DMS114 treated with DMSO at 0.1 percent for 48 hours (cell line): ENCODE measurements around the gene POMT1.
"Not testable (repeated sequence)": the region's sequence is repeated elsewhere in the genome, so short reads cannot be mapped to it uniquely, and the experiment has no call there.

Experiments
- DNase-seq: peaks from one replicate; lab custom pipeline; 2025; ENCODE audit not compliant: unreplicated experiment; lab: John Stamatoyannopoulos, UW

Gene POMT1

DNA sequence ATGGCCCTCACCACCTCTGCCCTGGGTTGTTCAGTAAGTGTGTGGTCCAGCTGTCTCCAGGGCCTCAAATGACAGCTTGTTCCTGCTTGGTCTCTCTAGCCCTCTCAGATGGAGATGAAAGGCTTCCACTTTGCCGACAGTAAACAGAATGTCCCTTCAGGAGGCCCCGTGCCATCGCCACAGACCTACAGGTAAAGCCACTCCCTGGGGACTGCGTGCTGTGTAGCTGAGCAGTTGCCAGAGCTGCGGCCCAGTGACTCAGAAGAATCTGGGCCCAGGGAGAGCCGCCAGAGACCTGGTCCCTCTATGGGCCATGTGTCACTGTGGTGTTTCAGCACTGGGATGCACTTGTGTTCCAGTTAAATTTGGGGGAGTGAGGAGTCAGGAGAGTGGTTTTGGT is 10.6 kb upstream of the POMT1 start:
- DNase-seq: no peak

DNA sequence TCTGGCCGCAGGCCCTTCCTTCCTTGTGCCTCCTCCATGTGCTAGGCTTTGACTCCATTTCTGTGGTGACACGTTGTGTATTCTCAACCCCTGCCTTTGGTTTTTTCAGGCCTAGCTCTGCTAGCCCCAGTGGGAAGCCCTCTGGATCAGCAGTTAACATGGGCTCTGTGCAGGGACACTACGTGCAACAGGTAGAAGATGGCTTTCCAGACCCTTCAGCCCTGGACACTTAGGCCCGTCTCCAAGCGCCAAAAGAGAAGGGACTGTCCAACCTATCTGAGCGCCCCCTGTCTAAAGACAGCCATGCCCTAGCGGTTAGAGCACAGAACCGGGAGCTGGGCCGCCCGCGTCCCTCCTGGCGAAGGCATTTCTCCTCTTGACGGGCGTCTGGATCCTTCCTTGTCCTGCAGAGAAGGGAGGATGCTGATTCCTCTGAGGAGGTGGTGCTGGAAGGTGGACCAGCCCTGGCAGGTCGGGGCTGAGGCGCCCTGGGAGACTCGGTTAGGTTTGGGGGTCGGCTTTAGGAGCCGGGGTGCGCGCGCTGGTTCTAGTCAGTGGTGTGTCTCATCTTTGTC is 8.3 kb upstream of the POMT1 start:
- DNase-seq: no peak

DNA sequence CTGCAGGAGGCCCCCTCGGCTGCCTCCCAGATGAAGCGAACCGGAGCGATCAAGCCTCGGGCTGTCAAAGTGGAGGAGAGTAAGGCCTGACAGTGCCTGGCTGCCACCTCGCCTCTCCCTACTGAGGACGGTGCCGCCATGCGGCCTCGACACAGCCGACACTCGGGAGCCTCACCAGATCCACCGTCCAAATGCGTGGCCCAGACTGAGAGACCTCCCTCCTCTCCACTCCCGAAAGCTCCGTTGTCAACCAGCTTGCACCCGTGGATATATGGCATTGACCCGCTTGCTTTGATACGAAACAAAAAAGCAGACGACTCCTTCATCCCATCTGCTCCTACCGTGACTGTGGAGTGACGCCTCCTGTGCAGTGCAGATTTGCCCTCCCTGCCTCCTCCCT is 6.9 kb upstream of the POMT1 start:
- DNase-seq: no peak

DNA sequence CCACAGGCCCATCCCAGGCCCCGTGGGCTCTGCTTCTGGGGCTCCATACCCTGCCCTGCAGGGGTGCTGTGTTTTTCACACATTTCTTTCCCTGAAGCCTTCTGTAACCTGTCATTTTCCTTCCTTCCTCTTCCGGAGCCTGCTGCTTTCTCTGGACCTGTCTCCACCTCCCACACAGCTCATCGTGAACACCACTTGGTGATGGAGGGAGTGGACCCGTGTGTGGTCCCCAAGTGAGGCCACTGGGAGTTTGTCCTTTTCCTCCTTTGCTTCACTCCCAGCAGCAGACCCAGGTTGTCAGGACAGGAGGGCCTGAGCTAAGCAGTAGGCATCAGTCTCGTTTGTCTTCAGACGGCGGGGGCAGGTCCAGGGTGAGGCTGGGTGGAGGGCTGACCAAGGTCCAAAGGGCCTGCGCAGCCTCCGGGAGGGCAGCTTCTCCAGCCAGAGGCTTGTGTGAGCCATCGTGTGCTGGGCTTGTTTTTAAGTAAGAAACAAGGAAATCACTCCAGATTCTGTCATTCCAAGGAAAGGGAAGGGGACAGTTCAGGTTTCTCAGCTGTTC is 5.8 kb upstream of the POMT1 start:
- DNase-seq: no peak

DNA sequence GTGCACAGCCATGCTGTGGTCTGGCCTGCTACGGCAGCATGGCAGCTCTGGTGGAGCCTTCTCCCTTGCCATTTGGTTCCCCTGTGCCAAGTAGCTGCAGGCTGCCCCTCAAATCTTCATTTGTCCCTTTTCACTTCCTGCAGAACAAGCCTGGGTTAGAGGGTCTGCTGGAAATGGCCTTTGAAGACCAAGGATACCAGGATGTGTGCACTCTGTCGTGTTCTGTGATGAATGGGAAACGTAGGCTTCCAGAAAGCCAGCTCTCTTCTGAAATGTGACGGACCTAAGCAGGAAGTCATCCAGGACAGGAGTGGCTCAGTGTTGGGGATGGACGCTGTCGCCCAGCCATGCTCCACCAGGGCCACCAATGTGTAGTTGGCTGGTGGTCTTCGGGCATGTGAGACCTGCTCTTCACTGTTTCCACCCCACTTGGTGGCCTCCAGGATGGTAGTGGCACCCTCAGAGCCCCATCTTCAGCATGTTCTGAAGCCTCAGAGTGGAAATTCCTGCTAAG is 3.4 kb upstream of the POMT1 start:
- DNase-seq: no peak

DNA sequence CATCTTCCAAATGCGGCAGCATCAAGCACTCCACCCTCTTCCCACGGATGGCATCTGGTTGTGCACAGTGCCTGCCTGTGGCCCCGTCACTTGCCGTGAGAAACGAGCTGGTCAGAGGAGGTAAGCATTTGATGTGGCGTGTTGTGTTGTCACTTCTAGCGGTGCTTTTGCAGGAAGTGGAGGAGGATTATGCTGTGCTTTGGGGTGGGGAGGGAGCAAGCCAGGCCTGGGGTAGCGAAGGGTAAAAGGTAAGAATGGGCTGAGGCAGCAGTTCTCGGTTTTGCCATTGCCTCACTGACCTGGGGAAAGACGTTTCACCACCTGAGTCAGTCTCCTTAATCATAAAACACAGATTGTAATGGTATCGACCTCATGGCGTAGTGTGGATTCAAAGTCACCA is 2.3 kb upstream of the POMT1 start:
- DNase-seq: no peak

DNA sequence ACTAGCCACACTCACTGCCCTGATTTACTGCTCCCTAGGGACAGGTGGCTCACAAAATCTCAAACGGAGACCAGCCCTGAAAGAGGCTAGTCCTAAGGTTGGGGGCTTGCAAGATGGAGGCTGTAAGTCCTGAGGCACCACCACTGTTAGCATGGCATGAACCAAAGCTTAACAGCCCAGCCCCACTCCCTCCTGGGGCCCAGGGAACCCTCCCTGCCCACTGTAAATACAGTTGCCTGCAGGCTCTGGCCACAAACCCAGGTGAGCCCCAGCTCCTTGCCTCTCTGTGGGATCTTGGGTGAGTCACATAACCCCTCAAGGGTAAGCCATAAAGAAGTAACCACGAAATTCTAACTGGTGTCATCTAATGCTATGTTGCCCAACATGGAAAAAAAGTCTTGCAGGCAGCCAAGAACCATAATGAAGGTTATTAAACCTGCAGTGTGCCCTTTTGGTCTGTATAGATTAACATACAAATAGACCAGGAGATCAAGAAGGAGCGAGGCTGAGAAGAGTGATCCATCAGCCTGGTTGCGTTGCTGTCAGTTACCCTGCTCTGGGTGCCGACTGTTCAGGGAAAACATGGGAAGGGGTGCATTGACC is 1.7 kb upstream of the POMT1 start:
- DNase-seq: no peak

DNA sequence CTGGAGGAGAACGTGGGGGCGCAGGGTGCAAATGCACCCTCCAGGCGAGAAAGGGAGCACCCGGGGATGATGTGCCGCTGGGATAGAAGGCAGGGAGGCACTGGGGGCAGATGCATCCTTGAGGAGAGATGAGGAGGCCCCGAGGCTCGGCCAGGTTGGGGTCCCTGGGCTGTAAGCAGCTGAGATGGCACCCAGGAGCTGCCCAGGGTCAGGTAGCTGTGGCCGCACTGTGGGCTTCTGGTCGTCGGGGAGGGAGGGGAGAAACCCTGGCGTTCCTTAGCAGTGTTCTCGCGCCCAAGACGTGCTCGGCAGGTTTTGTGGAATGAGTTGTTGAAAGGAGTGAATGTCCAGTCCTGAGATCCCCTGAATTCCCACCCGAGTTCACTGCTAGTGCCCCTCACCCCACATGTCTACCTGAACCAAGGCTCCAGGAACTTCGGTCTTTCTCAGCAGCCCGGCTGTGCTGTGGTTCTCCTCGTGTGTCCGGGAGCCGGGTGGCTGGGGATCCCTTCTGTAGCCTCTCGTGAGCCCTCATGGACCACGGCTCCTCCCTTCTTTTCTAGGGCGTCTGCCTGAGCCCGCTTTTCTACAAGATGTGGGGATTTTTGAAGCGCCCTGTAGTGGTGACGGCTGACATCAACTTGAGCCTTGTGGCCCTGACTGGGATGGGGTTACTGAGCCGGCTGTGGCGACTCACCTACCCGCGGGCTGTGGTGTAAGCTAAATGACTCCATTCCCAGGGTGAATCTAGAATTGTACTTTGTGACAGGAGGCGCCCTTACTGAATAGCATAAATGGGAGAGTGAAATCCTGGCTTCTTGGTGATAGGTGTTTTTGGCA is 1.1 kb downstream of the POMT1 start:
- DNase-seq: no peak

DNA sequence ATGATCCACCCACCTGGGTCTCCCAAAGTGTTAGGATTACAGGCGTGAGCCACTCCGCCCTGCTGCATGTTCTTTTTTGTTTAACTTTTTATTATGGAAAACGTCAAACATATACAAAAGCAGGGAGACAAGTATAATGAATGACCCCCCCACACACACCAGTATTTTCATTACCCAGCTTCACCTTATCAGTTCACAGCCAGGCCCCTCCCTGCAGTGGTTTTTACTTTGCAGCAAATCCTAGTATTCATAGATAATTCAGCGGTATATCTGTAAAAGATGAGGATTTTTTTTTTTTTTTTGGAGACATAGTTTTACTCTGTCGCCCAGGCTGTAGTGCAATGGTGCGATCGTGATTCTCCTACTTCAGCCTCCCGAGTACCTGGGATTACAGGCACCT is 2.3 kb downstream of the POMT1 start:
- DNase-seq: no peak

DNA sequence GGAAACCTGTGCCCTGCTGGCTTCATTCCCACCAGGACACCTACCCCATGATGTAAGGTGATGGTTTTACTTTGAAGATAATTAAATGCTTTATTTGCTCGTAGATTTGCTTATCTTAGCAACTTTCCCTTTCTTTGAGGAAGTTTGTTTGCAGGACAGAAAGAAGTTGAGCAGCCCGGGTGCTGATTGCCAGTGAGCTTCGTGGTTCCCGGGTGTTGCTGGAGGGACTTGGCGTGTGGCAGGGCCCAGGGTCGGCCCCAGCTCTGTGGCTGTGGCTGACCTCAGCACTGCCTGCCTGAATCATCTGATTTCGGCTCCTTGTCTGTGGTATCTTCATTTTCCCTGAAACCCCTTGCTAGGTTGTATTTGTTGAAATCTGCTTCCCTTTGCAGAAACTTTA is 8.7 kb downstream of the POMT1 start:
- no peak for DNase-seq

DNA sequence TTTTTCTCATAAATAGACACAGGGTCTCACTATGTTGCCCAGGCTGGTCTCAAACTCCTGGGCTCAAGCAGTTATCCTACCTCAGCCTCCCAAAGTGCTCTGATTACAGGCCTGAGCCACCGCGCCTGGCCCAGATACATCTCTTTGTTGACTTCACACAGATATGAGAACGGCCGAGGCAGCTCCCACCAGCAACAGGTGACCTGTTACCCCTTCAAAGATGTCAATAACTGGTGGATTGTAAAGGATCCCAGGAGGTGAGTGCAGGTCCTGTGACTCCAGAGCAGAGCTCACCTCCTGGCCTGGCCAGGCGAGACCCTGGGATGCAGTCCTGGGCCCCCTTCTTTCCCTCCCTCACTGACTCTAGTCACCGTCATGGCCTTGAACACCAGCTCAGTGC is 9.2 kb downstream of the POMT1 start:
- DNase-seq: no peak

DNA sequence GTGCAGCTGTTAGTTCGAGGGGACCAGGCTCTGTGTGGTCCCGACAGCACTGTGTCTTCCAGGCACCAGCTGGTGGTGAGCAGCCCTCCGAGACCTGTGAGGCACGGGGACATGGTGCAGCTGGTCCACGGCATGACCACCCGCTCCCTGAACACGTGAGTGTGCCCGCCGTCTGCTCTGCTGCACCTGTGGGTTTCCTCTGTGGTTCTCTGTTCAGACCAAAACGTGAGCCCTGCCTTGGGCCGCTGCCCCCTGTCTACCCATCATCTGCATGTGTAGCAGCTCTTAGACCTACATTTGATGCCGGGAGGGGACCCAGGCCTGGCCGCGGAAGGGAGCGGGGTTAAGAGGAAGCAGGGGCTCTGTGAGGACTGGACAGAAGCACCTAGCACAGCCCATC is 10.5 kb downstream of the POMT1 start:
- no peak for DNase-seq

DNA sequence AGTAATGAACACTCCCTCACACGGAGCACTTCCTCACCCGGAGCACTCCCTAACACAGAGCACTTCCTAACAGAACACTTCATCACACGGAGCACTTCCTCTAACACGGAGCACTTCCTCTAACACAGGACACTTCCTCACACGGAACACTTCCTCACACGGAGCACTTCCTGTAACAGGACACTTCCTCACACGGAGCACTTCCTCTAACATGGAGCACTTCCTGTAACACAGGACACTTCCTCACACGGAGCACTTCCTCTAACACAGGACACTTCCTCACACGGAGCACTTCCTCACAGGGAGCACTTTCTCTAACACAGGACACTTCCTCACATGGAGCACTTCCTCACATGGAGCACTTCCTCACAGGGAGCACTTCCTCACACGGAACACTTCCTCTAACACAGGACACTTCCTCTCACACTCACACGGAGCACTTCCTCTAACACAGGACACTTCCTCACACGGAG is 12.9 kb downstream of the POMT1 start:
- not testable (repeated sequence) for DNase-seq

DNA sequence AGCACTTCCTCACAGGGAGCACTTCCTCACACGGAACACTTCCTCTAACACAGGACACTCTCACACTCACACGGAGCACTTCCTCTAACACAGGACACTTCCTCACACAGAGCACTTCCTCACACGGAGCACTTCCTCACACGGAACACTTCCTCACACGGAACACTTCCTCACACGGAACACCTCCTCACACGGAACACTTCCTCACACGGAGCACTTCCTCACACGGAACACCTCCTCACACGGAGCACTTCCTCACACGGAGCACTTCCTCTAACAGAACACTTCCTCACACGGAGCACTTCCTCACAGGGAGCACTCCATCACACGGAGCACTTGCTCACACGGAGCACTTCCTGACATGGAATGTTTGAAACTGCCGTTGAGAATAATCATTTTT is 13.4 kb downstream of the POMT1 start:
- DNase-seq: no peak

DNA sequence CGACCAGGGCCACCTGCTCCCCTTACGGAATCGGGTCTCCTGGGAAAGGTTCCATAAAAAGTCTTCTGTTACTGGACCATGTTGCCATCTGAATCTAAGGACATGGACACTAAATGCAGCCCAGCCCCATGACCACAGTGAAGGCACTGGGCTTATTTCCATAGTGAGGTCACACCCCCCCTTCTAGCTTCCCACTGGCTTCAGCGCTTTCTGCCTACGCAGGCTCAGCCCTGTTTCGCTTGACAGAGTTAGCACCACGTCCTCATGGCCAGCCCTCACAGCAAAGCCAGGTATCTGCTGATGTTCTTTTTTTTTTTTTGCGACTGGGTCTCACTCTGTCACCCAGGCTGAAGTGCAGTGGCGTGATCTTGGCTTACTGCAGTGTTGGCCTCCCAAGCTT is 14.2 kb downstream of the POMT1 start:
- DNase-seq: no peak

DNA sequence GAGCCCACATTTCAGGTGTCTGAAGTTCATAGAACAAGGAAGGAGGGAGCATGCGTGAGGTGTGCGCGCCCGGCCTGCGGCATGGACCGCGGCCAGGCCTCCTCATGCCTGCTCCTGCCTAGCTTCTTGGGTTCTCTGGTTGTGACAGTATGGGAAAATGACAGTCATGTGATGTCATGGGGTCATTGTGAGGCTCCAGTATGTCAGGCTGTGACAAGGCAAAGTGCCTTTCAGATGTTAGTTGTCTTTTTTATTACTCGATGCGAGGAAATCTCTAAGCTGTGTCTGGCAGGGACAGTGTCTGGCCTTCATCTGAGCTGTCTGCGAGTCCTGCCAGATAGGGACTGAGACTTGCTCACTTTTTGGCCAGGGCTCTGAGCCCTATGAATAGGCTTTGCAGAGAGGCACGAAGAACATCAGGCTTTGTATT is 15.1 kb downstream of the POMT1 start:
- no peak for DNase-seq

DNA sequence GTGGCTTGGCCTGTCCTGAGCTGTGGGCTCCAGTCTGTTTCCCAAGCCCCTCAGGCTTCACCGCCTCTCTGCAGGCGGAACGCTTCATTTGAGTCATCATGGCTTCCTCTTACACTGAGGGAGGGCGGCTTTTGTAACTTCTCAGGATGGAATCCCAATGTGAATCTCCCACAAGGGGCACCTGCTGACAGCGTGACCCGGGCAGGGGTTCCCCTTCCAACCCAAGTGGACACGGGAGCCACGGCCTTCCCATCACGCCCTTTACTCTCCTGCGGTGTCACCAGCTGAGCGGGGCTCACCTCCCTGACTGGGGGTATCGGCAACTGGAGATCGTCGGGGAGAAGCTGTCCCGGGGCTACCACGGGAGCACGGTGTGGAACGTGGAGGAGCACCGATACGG is 15.8 kb downstream of the POMT1 start:
- no peak for DNase-seq

DNA sequence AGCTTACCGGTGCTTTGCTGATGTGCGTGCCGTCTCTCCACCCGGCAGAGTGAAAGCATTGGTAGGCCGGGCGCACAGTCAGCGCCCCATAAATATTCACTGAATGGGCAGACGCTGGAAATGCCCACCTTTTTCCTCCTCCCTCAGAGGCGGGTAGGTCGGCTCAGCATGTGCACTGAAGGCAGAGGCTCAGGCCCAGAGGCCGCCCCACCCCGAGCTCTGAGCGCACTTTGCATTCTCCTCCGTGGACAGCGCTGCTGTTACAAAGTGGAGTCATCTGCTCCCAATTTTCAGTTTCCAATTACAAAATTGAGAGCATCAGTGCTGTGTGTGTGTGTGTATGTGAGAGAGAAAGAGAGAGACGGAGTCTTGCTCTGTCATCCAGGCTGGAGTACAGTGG is 17.8 kb downstream of the POMT1 start:
- no peak for DNase-seq

DNA sequence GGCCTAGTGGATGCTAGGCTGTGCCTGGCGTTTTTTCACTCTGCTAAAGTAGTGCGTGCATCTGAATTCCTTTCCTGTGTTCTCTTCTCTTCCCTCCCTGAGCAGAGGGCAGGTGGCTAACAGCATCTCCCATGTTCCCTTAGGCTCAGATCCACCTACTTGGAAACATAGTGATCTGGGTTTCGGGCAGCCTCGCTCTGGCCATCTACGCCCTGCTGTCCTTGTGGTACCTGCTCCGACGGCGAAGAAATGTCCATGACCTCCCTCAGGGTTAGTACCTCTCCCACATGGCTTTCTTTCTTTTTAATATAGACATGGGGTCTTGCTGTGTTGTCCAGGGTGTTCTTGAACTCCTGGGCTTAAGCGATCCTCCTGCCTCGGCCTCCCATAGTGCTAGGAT is 18.5 kb downstream of the POMT1 start:
- DNase-seq: no peak

DNA sequence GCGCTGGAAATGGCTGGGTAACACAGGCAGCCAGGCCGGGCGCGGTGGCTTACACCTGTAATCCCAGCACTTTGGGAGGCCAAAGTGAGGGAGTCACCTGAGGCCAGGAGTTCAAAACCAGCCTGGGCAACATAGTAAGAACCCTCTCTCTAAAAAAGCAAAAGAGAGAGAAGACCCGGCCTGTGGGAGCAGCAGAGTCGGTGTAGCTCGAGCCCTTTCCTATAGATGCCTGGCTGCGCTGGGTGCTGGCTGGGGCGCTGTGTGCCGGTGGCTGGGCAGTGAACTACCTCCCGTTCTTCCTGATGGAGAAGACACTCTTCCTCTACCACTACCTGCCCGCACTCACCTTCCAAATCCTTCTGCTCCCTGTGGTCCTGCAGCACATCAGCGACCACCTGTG is 19.1 kb downstream of the POMT1 start:
- no peak for DNase-seq

DNA sequence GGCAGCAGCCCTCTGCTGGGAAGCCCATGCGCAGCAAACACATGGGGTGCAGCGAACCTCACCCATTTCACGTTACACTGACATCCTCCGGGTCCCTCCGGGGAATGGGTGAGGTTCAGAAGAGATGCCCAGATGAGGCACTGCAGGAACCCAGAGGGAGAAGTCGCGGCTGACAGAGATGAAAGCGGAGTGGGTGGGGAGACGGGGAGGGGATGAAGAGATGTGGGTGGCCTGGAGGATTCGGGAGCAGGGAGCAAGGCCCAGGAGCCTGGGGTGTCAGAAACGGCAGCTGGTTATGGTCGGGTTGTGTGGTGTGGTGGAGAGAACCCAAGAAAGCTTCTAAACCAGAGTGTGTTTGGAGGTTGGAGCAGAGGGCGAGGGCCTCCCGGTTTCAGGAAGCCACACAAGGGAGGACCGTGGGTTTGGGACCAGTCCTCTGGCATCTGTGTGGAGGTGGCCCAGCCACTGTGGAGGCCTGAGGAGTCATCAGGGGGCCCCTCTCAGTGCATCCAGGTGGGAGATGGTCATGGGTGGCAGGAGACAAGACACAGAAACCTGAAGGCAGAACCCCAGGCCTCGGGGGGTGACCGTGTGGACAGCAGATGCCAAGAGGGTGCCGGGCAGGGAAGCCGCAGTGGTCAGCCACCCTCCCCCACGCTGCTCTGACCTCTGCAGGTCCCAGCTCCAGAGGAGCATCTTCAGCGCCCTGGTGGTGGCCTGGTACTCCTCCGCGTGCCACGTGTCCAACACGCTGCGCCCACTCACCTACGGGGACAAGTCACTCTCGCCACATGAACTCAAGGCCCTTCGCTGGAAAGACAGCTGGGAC is 19.8 kb downstream of the POMT1 start:
- DNase-seq: no peak
